Adipose tissue (tissue), 3 donors: ENCODE measurements around the gene ZNF541. TPM values are rescaled to one million over a fixed set of nuclear protein-coding genes. Genes with fewer than 3 reads are reported as not detected.
"Not testable (repeated sequence)": the region's sequence is repeated elsewhere in the genome, so short reads cannot be mapped to it uniquely, and the experiment has no call there.

ENCODE experiments used
- H3K27ac ChIP-seq: one replicate; pipeline ENCODE4 v1.5.1; 2013; ENCODE audit warnings: low read depth, low read length
- WGBS, 3 donors: extraction: QIAGEN DNeasy Blood & Tissue Kit; methylation state at CpG; one replicate each; pipeline ENCODE4 v1.1.7; 2013; 5-methylcytosine and 5-hydroxymethylcytosine counted together
- polyA plus RNA-seq, 3 donors: library from polyadenylated mRNA; stranded (reverse); fragments of 200-250 nt; gene quantifications; one replicate each; pipeline ENCODE4 v1.2.3, GENCODE V29; 2013
- donor health status: healthy with polysubstance abuse.
- donor health status: Bipolar disorder and iron deficiency.
- donor health status: healthy.

Gene ZNF541
- polyA plus RNA-seq, 3 donors, result 0.07 to 0.45 (median 0.30) TPM

GRCh38 chr19:47601180-47601904 lies 28.4 kb upstream of the ZNF541 start:
- 45 to 77% (median 74%) methylated on average over 17 of the region's 17 CpGs for WGBS, 3 donors

GRCh38 chr19:47600246-47601179 lies 27.6 kb upstream of the ZNF541 start:
- H3K27ac ChIP-seq, result no peak overlapping the region
- 2 to 4% (median 3%) methylated on average over 77 of the region's 77 CpGs for WGBS, 3 donors

More at GRCh38 chr19:47601180-47601904, 28.4 kb upstream of the ZNF541 start:
- H3K27ac ChIP-seq, result no peak overlapping the region

GRCh38 chr19:47599671-47600245 lies 26.8 kb upstream of the ZNF541 start:
- 33 to 36% (median 35%) methylated on average over 25 of the region's 25 CpGs for WGBS, 3 donors

GRCh38 chr19:47598407-47599349 lies 25.7 kb upstream of the ZNF541 start:
- 28 to 29% (median 29%) methylated on average over 21 of the region's 21 CpGs for WGBS, 3 donors
- peak overlapping the region; percentile 31 for H3K27ac ChIP-seq

More at GRCh38 chr19:47599671-47600245, 26.8 kb upstream of the ZNF541 start:
- not testable (repeated sequence) for H3K27ac ChIP-seq

- no peak overlapping the region for H3K27ac ChIP-seq
- 44 to 86% (median 45%) methylated on average over 6 of the region's 6 CpGs for WGBS, 3 donors
Observed at GRCh38 chr19:47595944-47596343, 23.0 kb upstream of the ZNF541 start.

- WGBS, 3 donors, result 77 to 93% (median 88%) methylated on average over 6 of the region's 6 CpGs
Observed at GRCh38 chr19:47593860-47594259, 20.9 kb upstream of the ZNF541 start.

GRCh38 chr19:47589824-47590223 lies 16.9 kb upstream of the ZNF541 start:
- 50 to 57% (median 54%) methylated on average over 7 of the region's 7 CpGs for WGBS, 3 donors
- no peak overlapping the region for H3K27ac ChIP-seq

More at GRCh38 chr19:47593860-47594259, 20.9 kb upstream of the ZNF541 start:
- H3K27ac ChIP-seq, result no peak overlapping the region

- H3K27ac ChIP-seq, result no peak overlapping the region
- 86 to 93% (median 91%) methylated on average over 4 of the region's 4 CpGs for WGBS, 3 donors
Observed at GRCh38 chr19:47587295-47587694, 14.3 kb upstream of the ZNF541 start.

GRCh38 chr19:47583161-47583560 lies 10.2 kb upstream of the ZNF541 start:
- H3K27ac ChIP-seq, result not testable (repeated sequence)
- 92 to 100% (median 98%) methylated on average over 1 of the region's 1 CpG for WGBS, 3 donors

- WGBS, 3 donors, result 29 to 40% (median 33%) methylated on average over 6 of the region's 6 CpGs
- no peak overlapping the region for H3K27ac ChIP-seq
Observed at GRCh38 chr19:47582320-47582909, 9.5 kb upstream of the ZNF541 start.

- 49 to 59% (median 57%) methylated on average over 6 of the region's 6 CpGs for WGBS, 3 donors
Observed at GRCh38 chr19:47581605-47582319, 8.8 kb upstream of the ZNF541 start.

GRCh38 chr19:47580397-47580796 lies 7.4 kb upstream of the ZNF541 start:
- 87 to 93% (median 89%) methylated on average over 3 of the region's 3 CpGs for WGBS, 3 donors
- H3K27ac ChIP-seq, result no peak overlapping the region

More at GRCh38 chr19:47581605-47582319, 8.8 kb upstream of the ZNF541 start:
- no peak overlapping the region for H3K27ac ChIP-seq

- 64 to 75% (median 69%) methylated on average over 19 to 22 of the region's 22 CpGs for WGBS, 3 donors
- no peak overlapping the region for H3K27ac ChIP-seq
Observed at GRCh38 chr19:47572635-47573034, 313 bp downstream of the ZNF541 start.

GRCh38 chr19:47569331-47569730 lies 3.6 kb downstream of the ZNF541 start:
- 81 to 84% (median 83%) methylated on average over 9 of the region's 9 CpGs for WGBS, 3 donors
- no peak overlapping the region for H3K27ac ChIP-seq

GRCh38 chr19:47564081-47564480 lies 8.9 kb downstream of the ZNF541 start:
- no peak overlapping the region for H3K27ac ChIP-seq
- 43 to 85% (median 79%) methylated on average over 3 of the region's 3 CpGs for WGBS, 3 donors

GRCh38 chr19:47561440-47562057 lies 11.4 kb downstream of the ZNF541 start:
- H3K27ac ChIP-seq, result no peak overlapping the region
- 94 to 96% (median 96%) methylated on average over 7 of the region's 7 CpGs for WGBS, 3 donors
